Gastroesophageal sphincter (tissue), 4 donors: ENCODE measurements around the gene ITPKB. TPM values are rescaled to one million over a fixed set of nuclear protein-coding genes. Genes with fewer than 3 reads are reported as not detected.

Experiments used
- ATAC-seq: fragments of 150-250 bp; one replicate; pipeline ENCODE4 v1.9.1; 2016; ENCODE audit warnings: mild to moderate bottlenecking, moderate library complexity
- H3K27ac ChIP-seq, 4 donors: fragments of 200-600 bp; sonication (generic) in 3 of 4; 1 replicate in 3 of 4; 2 replicates in 1 of 4; pipeline ENCODE4 v1.5.1; 2016 to 2019
- H3K27me3 ChIP-seq: fragments of 200-600 bp; sonication (generic); one replicate; pipeline ENCODE4 v1.5.1; 2019
- H3K36me3 ChIP-seq, 2 donors: fragments of 200-600 bp; sonication (generic); one replicate each; pipeline ENCODE4 v1.5.1; 2019; ENCODE audit warnings: control low read depth in 1 of 2
- H3K4me1 ChIP-seq, 3 donors: fragments of 200-600 bp; sonication (generic); 1 replicate in 2 of 3; 2 replicates in 1 of 3; pipeline ENCODE4 v1.5.1; 2016 to 2019; ENCODE audit warnings: control low read depth in 2 of 3
- H3K4me3 ChIP-seq, 2 donors: fragments of 200-600 bp; sonication (generic); one replicate each; pipeline ENCODE4 v1.5.1; 2019; ENCODE audit warnings: mild to moderate bottlenecking in 1 of 2, moderate library complexity in 1 of 2
- H3K9me3 ChIP-seq, 3 donors: fragments of 200-600 bp; sonication (generic); one replicate each; pipeline ENCODE4 v1.5.1; 2017 to 2019; ENCODE audit warnings: control low read depth in 2 of 3
- CTCF ChIP-seq, 4 experiments: fragments of 200-600 bp in 2 of 4; fragments of 450-650 bp in 2 of 4; sonication (generic) in 1 of 4; IDR thresholded peaks; one replicate each; pipeline ENCODE4 v1.5.1; 2017 to 2019; ENCODE audit warnings: antibody characterized with exemption in 4 of 4, mild to moderate bottlenecking in 2 of 4, moderate library complexity in 2 of 4
- EP300 ChIP-seq: sonication (generic); formaldehyde crosslinking; IDR thresholded peaks from one replicate; pipeline ENCODE4 v1.6.1; 2017; ENCODE audit warnings: antibody characterized with exemption, mild to moderate bottlenecking
- POLR2A ChIP-seq, 2 donors: fragments of 450-650 bp; IDR thresholded peaks; one replicate each; pipeline ENCODE4 v1.6.1; 2017; ENCODE audit warnings: antibody characterized with exemption in 2 of 2, mild to moderate bottlenecking in 2 of 2, moderate library complexity in 1 of 2
- POLR2AphosphoS5 ChIP-seq: sonication (generic); formaldehyde crosslinking; IDR thresholded peaks from one replicate; pipeline ENCODE4 v1.6.1; 2017; ENCODE audit warnings: antibody characterized with exemption
- WGBS, 2 donors: methylation state at CpG; one replicate each; pipeline ENCODE4 v1.1.5; 2018; ENCODE audit warnings: low coverage in 1 of 2; 5-methylcytosine and 5-hydroxymethylcytosine counted together
- total RNA-seq, 4 donors: library from RNA; depleted of rRNA; stranded (reverse); fragments of >200 nt; gene quantifications; one replicate each; pipeline ENCODE4 v1.1.0, GENCODE V29; 2016

The ITPKB gene
- total RNA-seq, 4 donors from 2014 or later = 75.0 to 184 (median 94.2) TPM

- Histone ChIP-seq H3K9me3 (no peaks in the 10 kb centered on the region), H3K4me1 (peaks cover 4 to 48% (median 12%) of the 10 kb centered on the region in 3 donors), H3K27me3 (no peaks in the 10 kb centered on the region), H3K4me3 (no peak overlapping the region), H3K27ac (peak overlapping the region; percentile 76 to 84 (median 82)), H3K36me3 (no peaks in the 10 kb centered on the region)
- TF ChIP-seq CTCF (IDR thresholded peaks at IDR 0.05) (no peak), POLR2AphosphoS5 (no peak), POLR2A (IDR thresholded peaks at IDR 0.05) (no peak), EP300 (no peak)
- ATAC-seq = peak; percentile 42
- WGBS, 2 donors = 17 to 26% methylated on average over 7 to 8 of the region's 19 CpGs
Observed at GRCh38 chr1:226784081-226785049, 45.3 kb upstream of the ITPKB start.

- no peaks in the 10 kb centered on the region for H3K36me3 ChIP-seq
- H3K9me3 ChIP-seq = no peaks in the 10 kb centered on the region
- no peak for TF ChIP-seq POLR2A (IDR thresholded peaks at IDR 0.05)
- TF ChIP-seq POLR2AphosphoS5 = no peak
- TF ChIP-seq EP300 = no peak
- no peak for TF ChIP-seq CTCF (IDR thresholded peaks at IDR 0.05)
- ATAC-seq = no peak
- H3K27ac ChIP-seq = peak overlapping the region in 3 of 4 donors; percentile 76 to 84 (median 82)
- peaks cover 6 to 56% (median 20%) of the 10 kb centered on the region in 3 donors for H3K4me1 ChIP-seq
- no peak overlapping the region for H3K4me3 ChIP-seq
- H3K27me3 ChIP-seq = no peaks in the 10 kb centered on the region
- WGBS, 2 donors = 70 to 75% methylated on average over 2 to 4 of the region's 4 CpGs
Observed at GRCh38 chr1:226782845-226783601, 43.9 kb upstream of the ITPKB start.

- no peaks in the 10 kb centered on the region for H3K36me3 ChIP-seq
- H3K27ac ChIP-seq = peak overlapping the region in 3 of 4 donors; percentile 12 to 82 (median 16)
- ATAC-seq = no peak
- H3K4me3 ChIP-seq = no peak overlapping the region
- TF ChIP-seq CTCF (IDR thresholded peaks at IDR 0.05) = no peak
- no peak for TF ChIP-seq EP300
- no peak for TF ChIP-seq POLR2AphosphoS5
- no peak for TF ChIP-seq POLR2A (IDR thresholded peaks at IDR 0.05)
- no peaks in the 10 kb centered on the region for H3K9me3 ChIP-seq
- H3K27me3 ChIP-seq = no peaks in the 10 kb centered on the region
- 77 to 91% methylated on average over 3 to 4 of the region's 7 CpGs for WGBS, 2 donors
- peaks cover 6 to 52% (median 20%) of the 10 kb centered on the region in 3 donors for H3K4me1 ChIP-seq
Observed at GRCh38 chr1:226781937-226782609, 43.0 kb upstream of the ITPKB start.

- H3K4me1 ChIP-seq = peaks cover 6 to 34% (median 20%) of the 10 kb centered on the region in 3 donors
- no peak for TF ChIP-seq POLR2AphosphoS5
- TF ChIP-seq POLR2A (IDR thresholded peaks at IDR 0.05) = no peak
- TF ChIP-seq EP300 = no peak
- TF ChIP-seq CTCF (IDR thresholded peaks at IDR 0.05) = no peak
- no peaks in the 10 kb centered on the region for H3K36me3 ChIP-seq
- H3K27me3 ChIP-seq = no peaks in the 10 kb centered on the region
- no peak for ATAC-seq
- H3K27ac ChIP-seq = peak overlapping the region in 3 of 4 donors; percentile 73 to 83 (median 80)
- 92 to 95% methylated on average over 2 to 5 of the region's 10 CpGs for WGBS, 2 donors
- no peaks in the 10 kb centered on the region for H3K9me3 ChIP-seq
- no peak overlapping the region for H3K4me3 ChIP-seq
Observed at GRCh38 chr1:226779561-226779960, 40.5 kb upstream of the ITPKB start.
